Gastrocnemius medialis (tissue), 4 donors: ENCODE results near the gene GTF3C5. TPM values are rescaled to one million over a fixed set of nuclear protein-coding genes. Genes with fewer than 3 reads are reported as not detected.
"Not testable (repeated sequence)": the region's sequence is repeated elsewhere in the genome, so short reads cannot be mapped to it uniquely, and the experiment has no call there.

Experiments used
- ATAC-seq, 2 donors: fragments of 150-250 bp; one replicate each; pipeline ENCODE4 v1.9.1; 2016
- DNase-seq, 2 donors: peaks; one replicate each; pipeline ENCODE4 v3.0.0-alpha.2; 2019
- H3K27ac ChIP-seq, 4 donors: fragments of 200-600 bp; sonication (generic); 1 replicate in 1 of 4; 2 replicates in 3 of 4; pipeline ENCODE4 v1.5.1; 2016 to 2018; ENCODE audit warnings: mild to moderate bottlenecking in 2 of 4, moderate library complexity in 1 of 4
- H3K27me3 ChIP-seq, 3 donors: fragments of 200-600 bp; sonication (generic) in 2 of 3; 1 replicate in 1 of 3; 2 replicates in 2 of 3; pipeline versions ENCODE4 v1.5.1 to v1.6.0; 2016 to 2019; ENCODE audit warnings: mild to moderate bottlenecking in 1 of 3, moderate library complexity in 1 of 3
- H3K36me3 ChIP-seq, 2 donors: fragments of 200-600 bp; sonication (generic) in 1 of 2; one replicate each; pipeline ENCODE4 v1.5.1; 2017 to 2018
- H3K4me1 ChIP-seq, 2 donors: fragments of 200-600 bp; sonication (generic) in 1 of 2; one replicate each; pipeline ENCODE4 v1.5.1; 2016 to 2017; ENCODE audit warnings: mild to moderate bottlenecking in 2 of 2
- H3K4me3 ChIP-seq, 4 donors: fragments of 200-600 bp; sonication (generic) in 3 of 4; 1 replicate in 1 of 4; 2 replicates in 3 of 4; pipeline ENCODE4 v1.5.1; 2016 to 2019; ENCODE audit warnings: mild to moderate bottlenecking in 2 of 4
- H3K9me3 ChIP-seq, 3 donors: fragments of 200-600 bp; sonication (generic) in 2 of 3; 1 replicate in 1 of 3; 2 replicates in 2 of 3; pipeline ENCODE4 v1.5.1; 2016 to 2019
- CTCF ChIP-seq, 5 experiments: fragments of 450-650 bp in 3 of 5; fragments of 200-600 bp in 2 of 5; sonication (generic) in 2 of 5; IDR thresholded peaks in 4 of 5; conservative IDR thresholded peaks in 1 of 5; 1 replicate in 4 of 5; 2 replicates in 1 of 5; pipeline ENCODE4 v1.5.1; 2016 to 2019; ENCODE audit warnings: antibody characterized with exemption in 5 of 5, mild to moderate bottlenecking in 3 of 5, moderate library complexity in 3 of 5
- POLR2A ChIP-seq, 2 donors: fragments of 450-650 bp; IDR thresholded peaks; one replicate each; pipeline ENCODE4 v1.6.1; 2017; ENCODE audit warnings: antibody characterized with exemption in 2 of 2, mild to moderate bottlenecking in 2 of 2, moderate library complexity in 2 of 2
- in situ Hi-C, 4 donors: fragments of 200-750 bp; cut with MboI; loops; one replicate each; pipeline versions ENCODE4 v1.15.0 to v1.8.0; 2017; ENCODE audit warnings: low sequenced_read_pairs in 4 of 4
- intact Hi-C: fragments of 100-400 bp; cut with DNase I; formaldehyde crosslinking; loops from one replicate; pipeline ENCODE4 v1.15.1; 2023; ENCODE audit warnings: low total_unique reads
- total RNA-seq, 4 donors: library from RNA; depleted of rRNA; stranded (reverse); fragments of >200 nt; gene quantifications; one replicate each; pipeline versions ENCODE4 v1.1.0 to v1.2.3, GENCODE V29; 2016

Gene GTF3C5
- total RNA-seq, 4 donors from 2014 or later, result 48.1 to 55.3 (median 51.5) TPM

- Histone ChIP-seq H3K9me3 (no peaks in the 10 kb centered on the region), H3K4me1 (no peaks in the 10 kb centered on the region), H3K27ac (no peak overlapping the region), H3K36me3 (no peaks in the 10 kb centered on the region), H3K4me3 (no peak overlapping the region), H3K27me3 (no peaks in the 10 kb centered on the region)
- in situ Hi-C loops, result no loop called here
- ATAC-seq (no peak), DNase-seq (no peak)
- intact Hi-C loops, result no loop called here
- TF ChIP-seq CTCF (IDR thresholded peaks at IDR 0.05 in 4 of 5, conservative IDR thresholded peaks at IDR 0.05 in 1 of 5) (no peak), POLR2A (IDR thresholded peaks at IDR 0.05) (no peak)
Measured at GRCh38 chr9:133075925-133076630, 45.3 kb downstream of the GTF3C5 start.

GRCh38 chr9:133076691-133077090 is 45.9 kb downstream of the GTF3C5 start:
- H3K4me3 ChIP-seq, result no peak overlapping the region
- H3K4me1 ChIP-seq, result no peaks in the 10 kb centered on the region
- intact Hi-C loops (no loop called here), in situ Hi-C loops (no loop called here)
- no peak overlapping the region for H3K27ac ChIP-seq
- H3K9me3 ChIP-seq, result no peaks in the 10 kb centered on the region
- no peaks in the 10 kb centered on the region for H3K36me3 ChIP-seq
- no peaks in the 10 kb centered on the region for H3K27me3 ChIP-seq
- no peak for DNase-seq
- no peak for ATAC-seq
- no peak for TF ChIP-seq CTCF (IDR thresholded peaks at IDR 0.05 in 4 of 5, conservative IDR thresholded peaks at IDR 0.05 in 1 of 5)
- TF ChIP-seq POLR2A (IDR thresholded peaks at IDR 0.05), result no peak

- no peaks in the 10 kb centered on the region for H3K9me3 ChIP-seq
- DNase-seq (no peak), ATAC-seq (no peak)
- H3K27ac ChIP-seq, result no peak overlapping the region
- in situ Hi-C loops (no loop called here), intact Hi-C loops (no loop called here)
- H3K27me3 ChIP-seq, result no peaks in the 10 kb centered on the region
- no peak overlapping the region for H3K4me3 ChIP-seq
- no peaks in the 10 kb centered on the region for H3K36me3 ChIP-seq
- TF ChIP-seq CTCF (IDR thresholded peaks at IDR 0.05 in 4 of 5, conservative IDR thresholded peaks at IDR 0.05 in 1 of 5), result no peak
- no peak for TF ChIP-seq POLR2A (IDR thresholded peaks at IDR 0.05)
- H3K4me1 ChIP-seq, result no peaks in the 10 kb centered on the region
Measured at GRCh38 chr9:133078486-133078885, 47.7 kb downstream of the GTF3C5 start.

- no peaks in the 10 kb centered on the region for H3K4me1 ChIP-seq
- in situ Hi-C loops, result no loop called here
Measured at GRCh38 chr9:133080161-133080560, 49.4 kb downstream of the GTF3C5 start.

GRCh38 chr9:133080786-133081779 is 50.3 kb downstream of the GTF3C5 start:
- H3K27me3 ChIP-seq, H3K36me3 ChIP-seq, in situ Hi-C loops, intact Hi-C loops, DNase-seq, H3K9me3 ChIP-seq, H3K4me1 ChIP-seq, ATAC-seq, H3K27ac ChIP-seq, H3K4me3 ChIP-seq: not testable (repeated sequence)

More at GRCh38 chr9:133080161-133080560, 49.4 kb downstream of the GTF3C5 start:
- DNase-seq (no peak), ATAC-seq (no peak)
- no peaks in the 10 kb centered on the region for H3K27me3 ChIP-seq
- H3K27ac ChIP-seq, result no peak overlapping the region
- intact Hi-C loops, result no loop called here
- no peak for TF ChIP-seq POLR2A (IDR thresholded peaks at IDR 0.05)
- no peak overlapping the region for H3K4me3 ChIP-seq
- H3K36me3 ChIP-seq, result no peaks in the 10 kb centered on the region
- no peaks in the 10 kb centered on the region for H3K9me3 ChIP-seq

GRCh38 chr9:133081957-133082644 is 51.3 kb downstream of the GTF3C5 start:
- DNase-seq, in situ Hi-C loops: not testable (repeated sequence)

GRCh38 chr9:133083688-133084087 is 52.9 kb downstream of the GTF3C5 start:
- ATAC-seq, result not testable (repeated sequence)

More at GRCh38 chr9:133081957-133082644, 51.3 kb downstream of the GTF3C5 start:
- H3K36me3 ChIP-seq, H3K27ac ChIP-seq, ATAC-seq, H3K4me3 ChIP-seq, H3K27me3 ChIP-seq, H3K9me3 ChIP-seq, intact Hi-C loops, H3K4me1 ChIP-seq: not testable (repeated sequence)

More at GRCh38 chr9:133083688-133084087, 52.9 kb downstream of the GTF3C5 start:
- intact Hi-C loops, in situ Hi-C loops, H3K4me3 ChIP-seq, H3K27me3 ChIP-seq, H3K9me3 ChIP-seq, H3K36me3 ChIP-seq, H3K4me1 ChIP-seq, DNase-seq, H3K27ac ChIP-seq: not testable (repeated sequence)
